Prostate gland (tissue), 2 donors: ENCODE measurements around the gene SIGLEC1. TPM values are rescaled to one million over a fixed set of nuclear protein-coding genes. Genes with fewer than 3 reads are reported as not detected.

Experiments
- DNase-seq: peaks from one replicate; pipeline ENCODE4 v3.0.0-alpha.2; 2019; ENCODE audit warnings: low spot score
- H3K27ac ChIP-seq, 2 donors: fragments of 200-600 bp; sonication (generic); 2 replicates each; pipeline ENCODE4 v1.5.1; 2017 to 2019
- H3K27me3 ChIP-seq: fragments of 200-600 bp; sonication (generic); replicated peaks from 2 replicates; pipeline ENCODE4 v1.5.1; 2019; ENCODE audit not compliant: insufficient read depth
- H3K36me3 ChIP-seq, 2 donors: fragments of 200-600 bp; sonication (generic); 1 replicate in 1 of 2; 2 replicates in 1 of 2; pipeline versions ENCODE4 v1.5.1 to v1.8.1; 2017 to 2019
- H3K4me1 ChIP-seq: fragments of 200-600 bp; sonication (generic); replicated peaks from 2 replicates; pipeline ENCODE4 v1.5.1; 2019
- H3K4me3 ChIP-seq, 2 donors: fragments of 200-600 bp; sonication (generic); 2 replicates each; pipeline ENCODE4 v1.5.1; 2017 to 2019
- H3K9me3 ChIP-seq: fragments of 200-600 bp; sonication (generic); 2 replicates; pipeline ENCODE4 v1.5.1; 2017
- POLR2A ChIP-seq: fragments of 450-650 bp; IDR thresholded peaks from one replicate; pipeline ENCODE4 v1.6.1; 2016; ENCODE audit warnings: antibody characterized with exemption, mild to moderate bottlenecking
- POLR2AphosphoS5 ChIP-seq: sonication (generic); formaldehyde crosslinking; IDR thresholded peaks from one replicate; pipeline ENCODE4 v1.6.1; 2017; ENCODE audit warnings: antibody characterized with exemption
- WGBS: methylation state at CpG from one replicate; pipeline ENCODE4 v1.1.5; 2018; 5-methylcytosine and 5-hydroxymethylcytosine counted together
- intact Hi-C: fragments of 100-400 bp; cut with DNase I; formaldehyde crosslinking; loops from one replicate; pipeline ENCODE4 v1.14.2; 2022
- total RNA-seq, 2 donors: library from RNA; depleted of rRNA; stranded (reverse); fragments of >200 nt; gene quantifications; one replicate each; pipeline ENCODE4 v1.1.0, GENCODE V29; 2016
- TF ChIP-seq, protein P1 (sequence below), 4 experiments: fragments of 200-600 bp in 2 of 4; fragments of 450-650 bp in 2 of 4; sonication (generic) in 2 of 4; IDR thresholded peaks; 1 replicate in 3 of 4; 2 replicates in 1 of 4; pipeline ENCODE4 v1.5.1; 2016 to 2019; ENCODE audit warnings: antibody characterized with exemption in 4 of 4, mild to moderate bottlenecking in 2 of 4, moderate library complexity in 2 of 4

SIGLEC1 gene
- total RNA-seq, 2 donors from 2014 or later, result 0.32 to 5.3 TPM

- H3K4me3 ChIP-seq, result no peak overlapping the region
- 30% methylated on average over 37 of the region's 58 CpGs for WGBS
- intact Hi-C loops, result loop anchor here (10.0 kb wide), 1 partner anchor 172 kb away; the partner anchor contains the start of gene MAVS
Observed at GRCh38 chr20:3672547-3673171, 39.7 kb downstream of the SIGLEC1 start.

DNA sequence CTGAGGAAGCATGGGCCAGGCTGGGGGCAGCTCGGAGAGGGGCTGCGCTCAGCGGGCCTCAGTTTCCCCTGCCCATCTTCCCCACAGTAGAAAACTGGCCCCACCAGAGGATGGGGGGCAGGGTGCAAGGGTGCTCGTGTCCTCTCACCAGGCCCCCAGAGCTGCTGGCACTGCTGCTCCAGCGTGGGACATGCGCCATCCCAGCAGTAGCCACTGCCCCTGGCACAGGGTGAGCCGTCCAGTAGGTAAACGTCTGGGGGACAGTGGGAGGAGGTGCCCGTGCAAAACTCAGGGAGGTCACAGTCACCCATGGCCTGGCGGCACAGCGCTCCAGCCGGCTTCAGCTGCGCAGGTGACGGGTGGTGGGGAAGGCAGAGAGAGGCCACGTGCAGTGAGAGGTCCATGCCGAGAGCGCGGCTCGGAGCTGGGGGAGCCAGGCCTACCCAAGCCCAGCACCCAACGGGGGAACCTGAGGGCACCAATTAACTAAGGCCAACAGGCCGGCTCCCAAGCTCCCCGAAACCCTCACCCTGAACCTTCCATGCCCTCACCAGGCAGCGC, 40.3 kb downstream of the SIGLEC1 start:
- WGBS, result 56% methylated on average over 19 of the region's 23 CpGs
- no peaks in the 10 kb centered on the region for H3K9me3 ChIP-seq
- no peak for DNase-seq
- TF ChIP-seq, protein P1, sequence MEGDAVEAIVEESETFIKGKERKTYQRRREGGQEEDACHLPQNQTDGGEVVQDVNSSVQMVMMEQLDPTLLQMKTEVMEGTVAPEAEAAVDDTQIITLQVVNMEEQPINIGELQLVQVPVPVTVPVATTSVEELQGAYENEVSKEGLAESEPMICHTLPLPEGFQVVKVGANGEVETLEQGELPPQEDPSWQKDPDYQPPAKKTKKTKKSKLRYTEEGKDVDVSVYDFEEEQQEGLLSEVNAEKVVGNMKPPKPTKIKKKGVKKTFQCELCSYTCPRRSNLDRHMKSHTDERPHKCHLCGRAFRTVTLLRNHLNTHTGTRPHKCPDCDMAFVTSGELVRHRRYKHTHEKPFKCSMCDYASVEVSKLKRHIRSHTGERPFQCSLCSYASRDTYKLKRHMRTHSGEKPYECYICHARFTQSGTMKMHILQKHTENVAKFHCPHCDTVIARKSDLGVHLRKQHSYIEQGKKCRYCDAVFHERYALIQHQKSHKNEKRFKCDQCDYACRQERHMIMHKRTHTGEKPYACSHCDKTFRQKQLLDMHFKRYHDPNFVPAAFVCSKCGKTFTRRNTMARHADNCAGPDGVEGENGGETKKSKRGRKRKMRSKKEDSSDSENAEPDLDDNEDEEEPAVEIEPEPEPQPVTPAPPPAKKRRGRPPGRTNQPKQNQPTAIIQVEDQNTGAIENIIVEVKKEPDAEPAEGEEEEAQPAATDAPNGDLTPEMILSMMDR (IDR thresholded peaks at IDR 0.05), result no peak
- TF ChIP-seq POLR2A, result no peak
- TF ChIP-seq POLR2AphosphoS5, result no peak
- no peak overlapping the region for H3K27ac ChIP-seq
- no peak overlapping the region for H3K4me3 ChIP-seq
- intact Hi-C loops, result loop anchor here (10.0 kb wide), 1 partner anchor 173 kb away; the partner anchor contains the start of gene MAVS
- no peaks in the 10 kb centered on the region for H3K36me3 ChIP-seq
- no peaks in the 10 kb centered on the region for H3K4me1 ChIP-seq
- peaks cover 25% of the 10 kb centered on the region for H3K27me3 ChIP-seq

More at GRCh38 chr20:3672547-3673171, 39.7 kb downstream of the SIGLEC1 start:
- no peaks in the 10 kb centered on the region for H3K4me1 ChIP-seq
- peaks cover 28% of the 10 kb centered on the region for H3K27me3 ChIP-seq
- no peak for DNase-seq
- no peaks in the 10 kb centered on the region for H3K36me3 ChIP-seq
- H3K27ac ChIP-seq, result no peak overlapping the region
- TF ChIP-seq POLR2AphosphoS5, result no peak
- no peak for TF ChIP-seq POLR2A
- TF ChIP-seq, protein P1 (IDR thresholded peaks at IDR 0.05), result no peak
- H3K9me3 ChIP-seq, result no peaks in the 10 kb centered on the region

DNA sequence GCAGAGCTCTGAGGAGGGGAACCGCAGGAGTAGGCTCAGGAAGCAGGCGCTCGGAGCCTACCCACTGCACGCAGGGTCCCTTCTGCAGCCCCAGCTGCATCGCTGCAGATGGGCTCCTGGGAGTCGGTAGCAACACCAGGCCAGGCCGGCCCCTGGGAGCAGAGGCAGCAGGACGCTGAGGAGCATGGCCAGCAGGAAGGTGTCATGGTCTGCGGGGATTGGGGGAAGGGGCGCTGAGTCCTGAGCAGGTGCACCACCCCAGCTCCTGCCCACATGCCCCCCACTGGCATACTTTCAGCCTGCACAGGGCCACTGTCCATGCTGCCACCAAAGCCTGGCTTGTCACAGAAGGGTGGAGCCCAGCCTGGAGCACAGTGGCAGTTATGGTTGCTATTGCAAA, 41.5 kb downstream of the SIGLEC1 start:
- peaks cover 25% of the 10 kb centered on the region for H3K27me3 ChIP-seq
- H3K9me3 ChIP-seq, result no peaks in the 10 kb centered on the region
- H3K4me1 ChIP-seq, result no peaks in the 10 kb centered on the region
- no peak overlapping the region for H3K4me3 ChIP-seq
- intact Hi-C loops, result loop anchor here (10.0 kb wide), 1 partner anchor 174 kb away; the partner anchor contains the start of gene MAVS
- WGBS, result 83% methylated on average over 10 of the region's 10 CpGs
- H3K36me3 ChIP-seq, result no peaks in the 10 kb centered on the region
- no peak for DNase-seq
- TF ChIP-seq POLR2AphosphoS5 (no peak), POLR2A (no peak)
- TF ChIP-seq, protein P1 (IDR thresholded peaks at IDR 0.05), result no peak
- no peak overlapping the region for H3K27ac ChIP-seq

GRCh38 chr20:3670511-3670910, 41.9 kb downstream of the SIGLEC1 start:
- no peaks in the 10 kb centered on the region for H3K4me1 ChIP-seq
- TF ChIP-seq POLR2A (no peak), POLR2AphosphoS5 (no peak)
- TF ChIP-seq, protein P1 (IDR thresholded peaks at IDR 0.05), result no peak
- DNase-seq, result no peak
- H3K9me3 ChIP-seq, result no peaks in the 10 kb centered on the region
- H3K4me3 ChIP-seq, result no peak overlapping the region
- no peak overlapping the region for H3K27ac ChIP-seq
- 53% methylated on average over 6 of the region's 6 CpGs for WGBS
- no peaks in the 10 kb centered on the region for H3K36me3 ChIP-seq
- peaks cover 25% of the 10 kb centered on the region for H3K27me3 ChIP-seq
- intact Hi-C loops, result loop anchor here (10.0 kb wide), 1 partner anchor 174 kb away; the partner anchor contains the start of gene MAVS
